Frontal cortex (tissue), 1 donor: ENCODE data around the gene ADAMTS10. TPM values are rescaled to one million over a fixed set of nuclear protein-coding genes. Genes with fewer than 3 reads are reported as not detected.

Experiments used
- total RNA-seq: library from RNA; depleted of rRNA; stranded (reverse); fragments of >200 nt; gene quantifications from one replicate; pipeline ENCODE4 v1.2.3, GENCODE V29; 2014

ADAMTS10 gene
- total RNA-seq, 1 donor from 2014 or later, result 34.6 TPM

Other genes starting within 250 kb of the ADAMTS10 start
- 0.82 TPM for gene ANGPTL4, start 246.6 kb downstream of the ADAMTS10 start, total RNA-seq
- gene RAB11B, start 220.4 kb downstream of the ADAMTS10 start, total RNA-seq, result 90.5 TPM
- gene MARCHF2, start 197.4 kb downstream of the ADAMTS10 start, total RNA-seq, result 49.3 TPM
- 66.4 TPM for gene HNRNPM, start 165.7 kb downstream of the ADAMTS10 start, total RNA-seq
- not detected for gene PRAM1, start 108.1 kb downstream of the ADAMTS10 start, total RNA-seq
- 2.4 TPM for gene ZNF414, start 96.5 kb downstream of the ADAMTS10 start, total RNA-seq
- gene MYO1F, start 33.3 kb downstream of the ADAMTS10 start, total RNA-seq, result 1.6 TPM
- gene NFILZ, start 19.9 kb upstream of the ADAMTS10 start, total RNA-seq, result not detected
- not detected for gene ACTL9, start 88.1 kb upstream of the ADAMTS10 start, total RNA-seq
- gene OR2Z1, start 110.9 kb upstream of the ADAMTS10 start, total RNA-seq, result not detected
- gene ZNF558, start 221.6 kb upstream of the ADAMTS10 start, total RNA-seq, result 50.1 TPM
- gene MBD3L1, start 221.7 kb upstream of the ADAMTS10 start, total RNA-seq, result not detected